Activated CD8-positive, alpha-beta memory T cell treated with anti-CD3 and anti-CD28 coated beads for 1 hour (primary cell): ENCODE measurements around the gene PRUNE1.

Experiments used
- DNase-seq, 2 donors: peaks; one replicate each; pipeline ENCODE4 v3.0.0-alpha.2; 2020; ENCODE audit warnings: low read depth in 1 of 2; ENCODE audit errors: extremely low read depth in 1 of 2

PRUNE1 gene

GRCh38 chr1:150976879-150977694 is 31.2 kb upstream of the PRUNE1 start:
- DNase-seq: peak in 1 of 2 donors; percentile 49

- peak; percentile 75 to 76 for DNase-seq
Measured at GRCh38 chr1:150979092-150980056, 28.9 kb upstream of the PRUNE1 start.

- DNase-seq: no peak
Measured at GRCh38 chr1:150981177-150981804, 27.0 kb upstream of the PRUNE1 start.

- DNase-seq: no peak
Measured at GRCh38 chr1:150981805-150982712, 26.2 kb upstream of the PRUNE1 start, which contains the start of gene ANXA9. ANXA9 (plus strand) TSS chr1:150982292; CDS start chr1:150983106, 814 bp downstream.

- no peak for DNase-seq
Measured at GRCh38 chr1:150985179-150985825, 22.9 kb upstream of the PRUNE1 start.

GRCh38 chr1:150987924-150988323 is 20.3 kb upstream of the PRUNE1 start:
- DNase-seq: no peak

- no peak for DNase-seq
Measured at GRCh38 chr1:150992626-150993025, 15.6 kb upstream of the PRUNE1 start.

- no peak for DNase-seq
Measured at GRCh38 chr1:150994248-150994647, 14.0 kb upstream of the PRUNE1 start.

- no peak for DNase-seq
Measured at GRCh38 chr1:150995460-150995859, 12.8 kb upstream of the PRUNE1 start.

GRCh38 chr1:150995896-150996295 is 12.4 kb upstream of the PRUNE1 start:
- DNase-seq: no peak

- no peak for DNase-seq
Measured at GRCh38 chr1:150997126-150997872, 10.9 kb upstream of the PRUNE1 start.

GRCh38 chr1:150997949-150998348 is 10.3 kb upstream of the PRUNE1 start:
- DNase-seq: no peak

- no peak for DNase-seq
Measured at GRCh38 chr1:150999051-150999674, 9.1 kb upstream of the PRUNE1 start.

GRCh38 chr1:150999926-151000325 is 8.3 kb upstream of the PRUNE1 start:
- no peak for DNase-seq

- DNase-seq: no peak
Measured at GRCh38 chr1:151000408-151000807, 7.8 kb upstream of the PRUNE1 start.

- no peak for DNase-seq
Measured at GRCh38 chr1:151001602-151002001, 6.6 kb upstream of the PRUNE1 start.

GRCh38 chr1:151002051-151002450 is 6.2 kb upstream of the PRUNE1 start:
- no peak for DNase-seq

GRCh38 chr1:151002611-151003010 is 5.6 kb upstream of the PRUNE1 start:
- DNase-seq: no peak
